A673 (cell line): ENCODE results near the gene MARK2.

ENCODE experiments used
- EZH2 ChIP-seq: fragments of 200-600 bp; sonication (generic); IDR thresholded peaks from 2 replicates; pipeline ENCODE4 v1.6.1; 2017; ENCODE audit warnings: borderline replicate concordance, low read depth, mild to moderate bottlenecking, mixed read lengths, antibody characterized with exemption, low read length; ENCODE audit not compliant: poor library complexity, severe bottlenecking
- TF ChIP-seq, protein P1 (sequence below): fragments of 300-800, 200-600 bp; sonication (generic); conservative IDR thresholded peaks from 2 replicates; pipeline ENCODE4 v1.5.1; 2017; ENCODE audit warnings: low read depth, mild to moderate bottlenecking, antibody characterized with exemption, low read length, moderate library complexity, mixed read lengths

DNA sequence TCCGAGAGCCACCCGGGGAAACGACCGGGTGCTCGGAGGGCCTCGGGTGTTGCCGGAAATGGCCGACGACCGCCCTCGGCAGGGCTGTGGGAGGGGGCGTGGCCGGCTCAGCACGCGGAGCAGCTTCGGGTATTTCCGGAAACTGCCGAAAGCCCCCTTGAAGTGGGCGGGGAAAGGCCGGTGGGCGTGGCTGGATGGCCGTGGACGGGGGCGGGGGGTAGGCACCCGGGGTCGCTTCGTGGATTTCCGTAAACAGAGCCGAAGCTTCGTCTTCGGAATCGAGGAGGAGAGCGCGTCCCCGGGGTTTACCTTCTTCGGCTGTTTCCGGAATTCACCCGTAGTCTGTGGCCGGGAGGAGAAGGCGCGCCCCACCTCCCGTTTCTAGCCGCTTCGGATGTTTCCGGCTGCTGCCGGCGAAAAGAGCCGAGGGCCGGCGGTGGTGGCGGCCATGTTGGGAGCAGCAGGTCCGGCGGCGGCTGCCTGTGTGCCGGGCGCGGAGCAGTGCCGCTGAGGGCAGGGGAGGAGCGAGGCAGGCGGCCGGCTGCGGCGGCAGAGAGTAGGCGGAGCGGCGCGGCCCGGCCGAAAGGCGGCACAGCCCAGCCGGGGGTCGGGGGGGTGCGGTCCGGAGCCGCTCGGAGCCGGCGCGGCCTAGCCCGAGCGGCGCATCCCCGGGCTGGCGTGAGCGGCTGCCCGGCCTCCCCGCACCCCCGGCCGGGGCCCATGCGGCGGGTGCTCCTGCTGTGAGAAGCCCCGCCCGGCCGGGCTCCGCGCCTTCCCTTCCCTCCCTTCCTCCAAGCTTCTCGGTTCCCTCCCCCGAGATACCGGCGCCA, at the start of gene MARK2:
- TF ChIP-seq, protein P1, sequence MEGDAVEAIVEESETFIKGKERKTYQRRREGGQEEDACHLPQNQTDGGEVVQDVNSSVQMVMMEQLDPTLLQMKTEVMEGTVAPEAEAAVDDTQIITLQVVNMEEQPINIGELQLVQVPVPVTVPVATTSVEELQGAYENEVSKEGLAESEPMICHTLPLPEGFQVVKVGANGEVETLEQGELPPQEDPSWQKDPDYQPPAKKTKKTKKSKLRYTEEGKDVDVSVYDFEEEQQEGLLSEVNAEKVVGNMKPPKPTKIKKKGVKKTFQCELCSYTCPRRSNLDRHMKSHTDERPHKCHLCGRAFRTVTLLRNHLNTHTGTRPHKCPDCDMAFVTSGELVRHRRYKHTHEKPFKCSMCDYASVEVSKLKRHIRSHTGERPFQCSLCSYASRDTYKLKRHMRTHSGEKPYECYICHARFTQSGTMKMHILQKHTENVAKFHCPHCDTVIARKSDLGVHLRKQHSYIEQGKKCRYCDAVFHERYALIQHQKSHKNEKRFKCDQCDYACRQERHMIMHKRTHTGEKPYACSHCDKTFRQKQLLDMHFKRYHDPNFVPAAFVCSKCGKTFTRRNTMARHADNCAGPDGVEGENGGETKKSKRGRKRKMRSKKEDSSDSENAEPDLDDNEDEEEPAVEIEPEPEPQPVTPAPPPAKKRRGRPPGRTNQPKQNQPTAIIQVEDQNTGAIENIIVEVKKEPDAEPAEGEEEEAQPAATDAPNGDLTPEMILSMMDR, result no peak
- TF ChIP-seq EZH2, result no peak
